ENCODE results near the gene BAIAP2. TPM values are rescaled to one million over a fixed set of nuclear protein-coding genes. Genes with fewer than 3 reads are reported as not detected.

BAIAP2 gene
- total RNA-seq, 1 donor from 2014 or later: 80.3 TPM

GRCh38 chr17:81094509-81095382 lies 59.8 kb downstream of the BAIAP2 start:
- H3K27me3 ChIP-seq (ENCODE audit: control insufficient read depth, insufficient read depth, low read length): no peaks in the 10 kb centered on the region
- no peak overlapping the region for H3K4me3 ChIP-seq (ENCODE audit: low read depth, low read length)
- DNase-seq (ENCODE audit: low read depth): peak; percentile 100
- TF ChIP-seq CTCF (IDR thresholded peaks at IDR 0.05; ENCODE audit: insufficient read depth, low read length, poor library complexity, severe bottlenecking): peak; percentile 4
- no peaks in the 10 kb centered on the region for H3K36me3 ChIP-seq (ENCODE audit: control insufficient read depth, insufficient read depth, low read length)

- no peak overlapping the region for H3K4me3 ChIP-seq (ENCODE audit: low read depth, low read length)
These were observed 60.4 kb downstream of the BAIAP2 start for GRCh38 chr17:81095383-81095762.

GRCh38 chr17:81096741-81097133 lies 61.8 kb downstream of the BAIAP2 start:
- H3K4me3 ChIP-seq (ENCODE audit: low read depth, low read length): no peak overlapping the region
- no peak for TF ChIP-seq CTCF (IDR thresholded peaks at IDR 0.05; ENCODE audit: insufficient read depth, low read length, poor library complexity, severe bottlenecking)
- H3K27me3 ChIP-seq (ENCODE audit: control insufficient read depth, insufficient read depth, low read length): no peaks in the 10 kb centered on the region
- no peak for DNase-seq (ENCODE audit: low read depth)
- no peaks in the 10 kb centered on the region for H3K36me3 ChIP-seq (ENCODE audit: control insufficient read depth, insufficient read depth, low read length)

More at GRCh38 chr17:81095383-81095762, 60.4 kb downstream of the BAIAP2 start:
- Histone ChIP-seq H3K27me3 (ENCODE audit: control insufficient read depth, insufficient read depth, low read length) (no peaks in the 10 kb centered on the region), H3K36me3 (ENCODE audit: control insufficient read depth, insufficient read depth, low read length) (no peaks in the 10 kb centered on the region)
- no peak for DNase-seq (ENCODE audit: low read depth)
- TF ChIP-seq CTCF (IDR thresholded peaks at IDR 0.05; ENCODE audit: insufficient read depth, low read length, poor library complexity, severe bottlenecking): no peak

GRCh38 chr17:81097134-81097942 lies 62.4 kb downstream of the BAIAP2 start:
- no peak for DNase-seq (ENCODE audit: low read depth)
- Histone ChIP-seq H3K4me3 (ENCODE audit: low read depth, low read length) (no peak overlapping the region), H3K36me3 (ENCODE audit: control insufficient read depth, insufficient read depth, low read length) (no peaks in the 10 kb centered on the region), H3K27me3 (ENCODE audit: control insufficient read depth, insufficient read depth, low read length) (no peaks in the 10 kb centered on the region)
- TF ChIP-seq CTCF (IDR thresholded peaks at IDR 0.05; ENCODE audit: insufficient read depth, low read length, poor library complexity, severe bottlenecking): peak; percentile 79

GRCh38 chr17:81097943-81098308 lies 63.0 kb downstream of the BAIAP2 start:
- DNase-seq (ENCODE audit: low read depth): no peak
- Histone ChIP-seq H3K4me3 (ENCODE audit: low read depth, low read length) (no peak overlapping the region), H3K27me3 (ENCODE audit: control insufficient read depth, insufficient read depth, low read length) (no peaks in the 10 kb centered on the region), H3K36me3 (ENCODE audit: control insufficient read depth, insufficient read depth, low read length) (no peaks in the 10 kb centered on the region)
- TF ChIP-seq CTCF (IDR thresholded peaks at IDR 0.05; ENCODE audit: insufficient read depth, low read length, poor library complexity, severe bottlenecking): no peak
